NCI-H1105 (cell line): Measurements from ENCODE around the gene ATXN7L3.

Source experiments
- DNase-seq: peaks from one replicate; lab custom pipeline; 2025; lab: John Stamatoyannopoulos, UW

Gene ATXN7L3

GRCh38 chr17:44200478-44201155, 933 bp upstream of the ATXN7L3 start:
- peak; percentile 40 for DNase-seq

- DNase-seq: no peak
These were observed 747 bp downstream of the ATXN7L3 start for GRCh38 chr17:44198721-44199552.

GRCh38 chr17:44197980-44198720, 1.5 kb downstream of the ATXN7L3 start:
- no peak for DNase-seq

GRCh38 chr17:44197107-44197506, 2.6 kb downstream of the ATXN7L3 start:
- DNase-seq: no peak

GRCh38 chr17:44193326-44194084, 6.2 kb downstream of the ATXN7L3 start:
- no peak for DNase-seq

GRCh38 chr17:44192750-44193149, 6.9 kb downstream of the ATXN7L3 start:
- no peak for DNase-seq

GRCh38 chr17:44191941-44192496, 7.7 kb downstream of the ATXN7L3 start:
- no peak for DNase-seq

- DNase-seq: no peak
These were observed 8.3 kb downstream of the ATXN7L3 start for GRCh38 chr17:44191369-44191768.

- no peak for DNase-seq
These were observed 9.2 kb downstream of the ATXN7L3 start for GRCh38 chr17:44190481-44190880.

GRCh38 chr17:44188576-44189403, 10.9 kb downstream of the ATXN7L3 start:
- no peak for DNase-seq

- DNase-seq: peak; percentile 59
These were observed 12.4 kb downstream of the ATXN7L3 start for GRCh38 chr17:44187131-44187899.

- DNase-seq: peak; percentile 98
These were observed 13.2 kb downstream of the ATXN7L3 start, which contains the start of gene TMUB2 for GRCh38 chr17:44186307-44187130. TSS of gene TMUB2 (plus strand) at chr17:44186972. CDS start at chr17:44187709, 737 bp downstream.

- DNase-seq: no peak
These were observed 15.4 kb downstream of the ATXN7L3 start for GRCh38 chr17:44184212-44184810.

GRCh38 chr17:44183024-44183423, 16.7 kb downstream of the ATXN7L3 start:
- no peak for DNase-seq

GRCh38 chr17:44178133-44178532, 21.6 kb downstream of the ATXN7L3 start:
- DNase-seq: no peak

GRCh38 chr17:44177640-44178039, 22.0 kb downstream of the ATXN7L3 start:
- DNase-seq: no peak

- DNase-seq: no peak
These were observed 22.8 kb downstream of the ATXN7L3 start for GRCh38 chr17:44176671-44177501.

- no peak for DNase-seq
These were observed 23.4 kb downstream of the ATXN7L3 start for GRCh38 chr17:44176257-44176656.
